NCI-H128 (cell line): Measurements from ENCODE around the gene SCNN1A.

Experiments
- DNase-seq: peaks from one replicate; lab custom pipeline; 2025; ENCODE audit not compliant: unreplicated experiment; lab: John Stamatoyannopoulos, UW

SCNN1A gene

GRCh38 chr12:6297170-6297569 is 78.2 kb downstream of the SCNN1A start:
- DNase-seq = no peak
